Endometrium (tissue), 2 donors: ENCODE data around the gene FAM53B.

ENCODE experiments used
- FAIRE-seq: peaks from 2 replicates; lab custom pipeline; 2012; peaks lifted over from hg19 to GRCh38; lab: Jason Lieb, UNC
- donor health status: control.
- donor health status: control.

FAM53B gene

GRCh38 chr10:124609698-124610097, 134.5 kb downstream of the FAM53B start:
- no peak for FAIRE-seq

DNA sequence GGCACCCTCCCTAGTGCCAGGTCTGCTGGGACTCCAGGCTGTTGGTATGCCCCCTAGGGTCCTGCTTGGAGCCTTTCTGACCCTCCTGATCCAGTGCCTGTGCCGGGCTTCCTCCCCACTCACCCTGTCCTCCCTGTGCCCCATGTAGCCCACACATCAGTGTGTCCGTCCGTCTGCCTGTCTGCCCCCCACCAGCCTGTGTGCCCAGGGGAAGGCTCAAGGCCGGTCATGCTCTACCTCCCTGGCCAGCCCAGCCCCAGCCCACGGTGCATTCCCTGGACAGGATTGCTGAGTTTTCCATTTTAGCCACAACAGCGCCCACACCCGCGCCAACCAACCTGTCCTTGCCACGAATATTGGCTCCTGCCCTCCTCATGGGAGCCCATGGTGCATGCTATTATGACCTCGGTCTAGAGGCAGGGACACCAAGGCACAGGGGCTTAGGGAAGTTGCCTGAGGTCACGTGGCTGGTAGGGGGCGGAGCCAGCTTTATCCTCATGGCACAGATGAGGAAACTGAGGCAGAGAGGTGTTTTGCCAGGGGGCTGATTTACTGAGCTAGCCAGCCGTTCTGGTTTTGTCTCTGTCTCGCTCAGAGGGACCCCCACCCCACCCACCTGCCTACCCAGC, 136.0 kb downstream of the FAM53B start:
- FAIRE-seq: no peak

DNA sequence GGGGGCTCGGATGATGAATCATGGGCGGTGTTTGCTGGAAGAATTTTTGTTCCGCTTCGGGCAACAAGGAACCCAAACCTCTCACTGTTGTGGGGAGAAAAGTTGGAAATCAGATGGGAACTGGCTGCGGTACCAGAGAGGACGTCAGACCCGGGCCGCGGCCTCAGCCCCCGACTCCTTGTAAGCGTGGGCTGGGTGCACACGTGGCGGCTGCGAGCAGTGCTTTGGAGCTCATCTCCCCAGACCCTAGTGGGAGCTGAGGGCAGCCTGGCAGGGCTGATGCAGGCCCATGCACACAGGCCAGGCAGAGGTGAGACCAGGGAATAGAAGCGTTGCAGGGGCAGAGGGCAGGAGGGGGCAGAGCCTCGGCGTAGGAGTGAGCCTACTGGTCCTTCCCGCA, 136.5 kb downstream of the FAM53B start:
- FAIRE-seq: no peak

DNA sequence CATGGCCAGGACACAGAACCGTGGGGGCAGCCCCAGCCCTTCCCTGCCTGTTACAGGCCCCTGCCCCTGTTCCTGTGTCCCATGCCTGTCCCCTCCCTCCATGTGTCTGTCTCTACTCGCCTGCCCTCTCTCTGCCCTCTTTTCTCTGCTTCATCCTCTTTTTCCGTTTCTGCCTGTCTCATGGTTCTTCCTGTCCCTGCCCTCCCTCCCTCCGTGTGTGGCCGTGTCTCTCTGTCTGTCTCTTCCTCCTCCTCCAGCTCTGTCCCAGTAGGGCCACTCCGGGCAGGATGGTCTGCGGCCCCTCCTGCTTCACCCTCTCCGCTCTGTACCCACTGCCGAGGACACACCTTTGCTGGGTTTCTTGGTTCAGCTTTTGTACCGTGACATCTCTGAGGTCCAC, 137.4 kb downstream of the FAM53B start:
- no peak for FAIRE-seq

- FAIRE-seq: no peak
These were observed 138.0 kb downstream of the FAM53B start for GRCh38 chr10:124605856-124606812.

DNA sequence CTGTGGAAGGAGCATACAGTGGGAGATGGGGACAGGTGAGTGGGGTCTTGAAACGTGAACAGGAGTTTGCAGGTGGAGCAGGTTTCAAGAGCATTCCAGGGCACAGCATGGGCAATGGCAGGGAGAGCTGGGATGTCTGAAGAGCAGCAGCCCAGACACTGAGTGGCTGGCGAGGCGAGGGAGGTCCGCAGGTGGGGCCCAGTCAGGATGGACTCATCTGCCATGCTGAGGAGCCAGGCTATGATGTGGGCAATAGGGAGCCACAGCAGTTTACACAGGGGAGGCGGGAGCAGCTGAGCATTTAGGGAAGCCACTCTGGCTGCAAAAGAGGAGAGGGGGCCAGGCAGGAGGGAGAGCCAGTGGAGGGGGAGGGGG, 138.7 kb downstream of the FAM53B start:
- no peak for FAIRE-seq

DNA sequence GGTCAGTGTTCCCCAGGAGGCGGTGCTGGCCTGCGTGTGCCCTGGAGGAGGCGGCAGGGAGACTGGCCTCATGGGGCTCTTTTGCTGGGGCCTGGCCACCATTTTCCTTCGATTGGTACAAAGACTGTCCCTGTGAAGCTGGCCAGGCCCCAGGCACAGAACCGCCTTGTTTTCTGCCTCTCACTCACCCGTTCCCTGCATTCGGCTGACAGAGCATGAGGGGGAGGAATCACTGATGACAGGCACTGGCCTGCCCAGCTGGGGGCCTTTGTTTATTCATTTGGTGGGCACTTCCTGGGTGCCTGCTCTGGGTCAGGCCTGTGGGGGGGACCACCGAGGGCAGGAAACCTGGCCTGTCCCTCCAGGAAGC, 139.2 kb downstream of the FAM53B start:
- no peak for FAIRE-seq

DNA sequence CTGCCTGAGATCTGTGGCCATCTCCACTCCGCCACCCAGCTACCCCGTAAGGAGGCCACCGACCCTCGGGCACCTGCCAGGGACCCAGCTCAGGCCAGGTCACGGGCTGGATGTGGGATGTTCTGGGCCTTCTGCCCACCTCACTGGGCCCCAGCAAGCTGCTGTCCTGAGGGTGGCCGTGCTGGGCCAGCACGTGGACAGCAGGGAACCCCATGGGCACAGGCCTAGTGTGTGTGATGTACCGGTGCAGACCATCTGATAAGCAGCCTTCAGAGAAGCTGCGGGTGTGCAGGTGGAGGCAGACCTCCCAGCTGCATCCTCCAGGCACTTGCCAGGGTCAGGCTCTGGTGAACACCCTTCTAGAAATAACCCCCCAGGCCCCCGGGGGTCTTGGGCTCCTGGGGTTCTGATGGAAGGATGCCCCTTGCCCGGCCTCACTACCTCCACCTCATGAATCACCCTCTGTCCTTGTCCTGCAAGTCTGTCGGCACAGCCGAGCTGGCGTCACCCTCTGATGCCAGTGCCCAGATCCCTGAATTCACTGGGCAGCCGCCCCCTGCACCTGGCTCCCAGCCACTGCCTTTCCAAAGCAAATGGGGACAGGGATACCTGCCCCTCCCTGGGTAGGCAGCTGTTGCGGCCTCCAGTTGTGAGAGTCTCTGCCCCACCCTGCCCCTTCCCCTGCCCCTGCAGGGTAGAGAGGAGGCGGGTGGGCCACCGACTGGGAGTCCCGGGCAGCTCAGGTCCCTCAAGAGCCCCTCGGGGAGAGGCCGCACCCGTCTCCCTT, 139.8 kb downstream of the FAM53B start:
- FAIRE-seq: no peak

DNA sequence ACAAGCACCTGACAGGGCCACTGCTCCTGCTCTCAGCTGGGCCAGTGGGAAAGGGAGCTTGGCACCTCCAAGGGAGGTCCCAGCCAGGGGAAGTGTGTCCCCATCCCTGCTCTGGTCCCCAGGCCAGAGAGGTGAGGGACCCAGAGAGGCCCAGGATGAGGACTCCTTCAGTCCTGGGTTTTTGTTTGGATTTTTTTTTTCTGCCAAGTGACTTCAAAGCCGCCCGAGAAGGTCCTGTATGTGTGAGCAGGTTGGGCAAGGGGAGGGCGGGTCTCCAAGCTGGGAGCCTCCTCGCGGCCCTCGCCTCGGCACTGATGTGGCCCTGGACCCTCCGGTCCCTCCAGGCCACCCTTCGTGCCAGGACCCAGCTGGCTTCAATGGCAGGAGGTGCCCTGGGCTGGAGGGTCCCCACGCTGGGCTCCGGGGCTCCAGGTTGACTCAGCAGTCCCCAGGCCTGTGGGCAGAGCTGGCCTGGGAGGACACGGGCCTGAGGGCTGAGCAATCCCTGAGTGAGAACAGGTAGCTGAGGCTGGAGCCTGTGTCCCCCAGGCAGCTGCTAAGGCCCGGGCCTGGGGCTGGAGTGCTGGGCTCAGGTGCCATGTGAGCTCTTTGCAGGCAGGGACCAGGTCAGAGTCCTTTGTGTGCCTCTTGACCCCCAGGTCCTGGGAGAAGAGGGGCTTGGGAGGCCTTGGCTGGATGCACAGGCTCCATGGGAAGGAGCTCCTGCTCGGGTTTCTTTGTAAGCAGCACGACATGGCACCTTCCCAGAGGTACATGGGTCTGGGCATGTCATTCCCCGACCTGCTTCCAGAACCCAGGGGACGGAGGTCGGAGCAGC, 140.6 kb downstream of the FAM53B start:
- no peak for FAIRE-seq

DNA sequence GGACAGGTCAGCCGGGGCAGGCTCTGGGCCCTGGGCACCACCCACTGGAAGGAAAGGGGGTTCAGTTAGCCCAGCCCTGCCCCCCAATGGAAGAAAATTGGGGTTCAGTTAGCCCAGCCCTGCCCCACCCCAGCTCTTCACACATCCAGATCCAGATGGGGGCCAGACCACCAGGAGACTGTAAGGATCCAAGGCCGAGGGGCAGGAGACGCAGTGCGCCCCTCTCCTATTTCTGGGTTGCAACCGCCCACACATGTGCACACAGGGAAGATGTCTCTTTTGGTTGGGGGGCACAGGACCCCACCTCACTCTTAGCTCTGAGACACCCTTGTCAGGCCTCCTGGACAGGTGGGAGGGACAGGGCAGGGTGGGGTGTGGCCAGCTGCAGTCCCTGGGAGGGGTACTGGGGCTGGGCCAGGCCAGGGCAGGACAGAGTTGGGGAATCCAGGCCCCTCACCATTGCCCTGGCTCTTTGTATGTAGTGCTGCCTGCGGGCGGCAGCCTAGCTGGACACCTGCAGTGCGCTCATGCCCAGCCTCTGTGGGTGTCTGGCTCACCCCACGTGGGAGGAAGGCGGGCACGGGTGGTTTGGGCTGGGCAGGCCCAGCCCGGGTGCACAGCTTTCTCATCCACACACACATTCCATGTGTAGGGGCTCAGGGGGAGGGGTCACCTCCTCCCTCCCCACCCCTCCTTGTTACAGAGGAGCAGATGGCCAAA, 141.4 kb downstream of the FAM53B start:
- no peak for FAIRE-seq

DNA sequence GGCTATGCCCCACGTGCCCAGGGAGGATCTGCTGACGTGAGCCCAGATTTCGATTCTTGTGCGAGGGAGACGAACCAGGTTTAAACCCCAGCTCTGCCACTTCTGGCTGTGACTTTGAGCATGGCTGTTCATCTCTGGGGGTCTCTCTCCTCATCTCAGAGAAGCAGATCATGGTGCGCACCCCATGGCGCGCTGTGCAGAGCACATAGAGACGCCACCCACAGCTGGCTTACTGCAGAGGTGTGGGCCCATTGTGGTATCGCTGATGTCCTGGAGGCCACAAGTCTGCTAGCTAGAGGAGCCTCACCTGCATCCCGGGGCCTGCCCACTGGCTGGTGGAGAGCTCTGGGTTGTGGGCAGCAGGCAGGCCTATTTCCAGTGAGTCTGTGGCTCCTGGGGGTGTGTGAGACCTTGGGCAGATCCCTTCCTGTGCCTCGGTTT, 142.0 kb downstream of the FAM53B start:
- FAIRE-seq: no peak

DNA sequence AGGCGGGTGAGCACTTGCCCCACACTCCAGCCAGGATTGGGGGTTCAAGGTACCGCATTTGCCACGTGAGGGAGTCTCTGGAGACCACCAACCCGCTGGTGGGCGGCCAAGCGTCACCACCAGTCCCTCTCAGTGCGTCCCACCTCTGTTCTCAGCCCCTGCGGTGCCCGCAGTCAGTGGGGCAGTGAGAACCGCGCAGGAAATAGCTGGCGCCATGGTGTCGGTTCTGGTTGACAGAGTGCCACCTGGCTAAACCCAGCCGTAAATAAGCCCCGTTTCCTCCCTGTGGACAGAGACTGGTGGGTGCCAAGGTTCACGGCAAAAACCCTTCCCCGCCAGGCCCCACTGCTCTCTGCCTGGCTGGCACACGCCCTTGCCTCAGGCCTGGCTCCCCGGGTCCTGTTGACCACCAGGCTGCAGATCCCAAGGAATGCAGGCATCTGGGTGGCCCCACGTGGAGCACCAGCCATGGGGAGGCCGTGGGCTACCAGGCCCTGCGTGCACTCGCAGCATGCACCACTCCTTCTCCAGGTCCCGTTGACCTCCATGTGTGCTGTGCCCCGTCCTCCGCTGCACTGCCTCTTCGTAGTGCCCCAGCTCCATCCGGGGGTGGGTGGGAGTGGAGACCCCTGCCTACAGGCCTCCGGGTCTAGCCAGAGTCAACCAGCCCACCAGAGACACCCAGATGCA, 142.6 kb downstream of the FAM53B start:
- FAIRE-seq: no peak

DNA sequence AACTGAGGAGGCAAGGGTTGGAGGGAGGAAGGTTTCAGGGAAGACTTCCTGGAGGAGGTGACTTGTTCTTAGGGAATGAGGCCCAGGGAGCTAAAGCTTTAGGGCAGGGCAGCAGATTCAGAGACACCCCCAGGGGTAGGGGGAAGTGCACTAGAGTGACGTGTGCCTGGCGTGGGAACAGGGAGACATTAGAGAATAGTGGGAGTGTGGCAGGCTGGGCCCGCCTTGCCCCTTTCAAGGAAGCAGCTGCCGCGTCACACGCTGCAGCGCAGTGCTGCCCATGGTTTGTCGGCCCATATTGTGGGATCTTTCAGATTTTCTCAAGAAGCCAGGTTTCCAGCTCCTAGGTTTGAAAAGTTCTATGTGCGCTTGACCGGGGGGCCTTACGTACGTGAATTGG, 143.2 kb downstream of the FAM53B start:
- FAIRE-seq: no peak

- no peak for FAIRE-seq
These were observed 143.9 kb downstream of the FAM53B start for GRCh38 chr10:124600051-124600880.

DNA sequence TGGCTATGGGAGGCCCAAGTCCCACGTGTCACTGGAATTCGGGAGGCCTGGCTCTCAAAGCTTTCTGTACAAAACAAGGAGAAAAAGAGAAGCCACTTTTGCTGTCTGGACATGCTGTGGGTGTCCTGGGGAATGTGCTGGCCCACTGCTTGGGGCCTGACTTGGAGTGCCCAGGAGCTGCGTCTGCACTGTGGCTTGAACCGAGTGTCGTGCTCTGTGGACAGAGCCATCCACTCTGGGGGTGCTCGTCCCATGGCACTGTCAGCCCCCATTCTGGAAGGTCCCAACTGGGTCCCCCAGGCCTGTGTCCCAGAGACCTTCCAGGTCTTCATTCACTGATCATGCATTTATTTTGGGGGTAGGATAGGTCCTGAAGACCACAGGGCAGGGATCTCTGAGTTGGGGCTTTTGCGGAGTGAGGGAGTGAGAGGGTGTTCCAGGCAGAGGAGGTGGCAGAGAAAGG, 144.6 kb downstream of the FAM53B start:
- no peak for FAIRE-seq

GRCh38 chr10:124598773-124599587, 145.2 kb downstream of the FAM53B start:
- no peak for FAIRE-seq

DNA sequence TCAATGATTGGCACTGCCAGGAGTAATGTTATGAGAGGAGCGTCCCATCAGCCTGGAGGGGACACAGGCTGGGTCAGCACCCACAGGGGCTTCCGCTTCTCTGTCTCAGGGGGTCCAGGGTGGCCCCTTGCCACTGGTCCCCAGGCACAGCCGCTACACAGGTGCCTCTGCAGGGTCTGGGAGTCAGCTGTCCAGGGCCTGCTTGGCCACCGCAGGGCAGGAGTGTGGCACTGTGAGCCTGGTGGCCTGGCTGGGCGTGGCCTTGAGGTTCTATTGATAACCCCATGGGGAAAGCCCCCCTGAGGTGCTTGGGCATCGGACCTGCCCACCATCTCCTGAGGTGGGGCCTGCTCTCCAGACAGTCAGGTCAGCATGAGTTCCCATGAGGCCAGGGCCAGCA, 146.0 kb downstream of the FAM53B start:
- FAIRE-seq: no peak

DNA sequence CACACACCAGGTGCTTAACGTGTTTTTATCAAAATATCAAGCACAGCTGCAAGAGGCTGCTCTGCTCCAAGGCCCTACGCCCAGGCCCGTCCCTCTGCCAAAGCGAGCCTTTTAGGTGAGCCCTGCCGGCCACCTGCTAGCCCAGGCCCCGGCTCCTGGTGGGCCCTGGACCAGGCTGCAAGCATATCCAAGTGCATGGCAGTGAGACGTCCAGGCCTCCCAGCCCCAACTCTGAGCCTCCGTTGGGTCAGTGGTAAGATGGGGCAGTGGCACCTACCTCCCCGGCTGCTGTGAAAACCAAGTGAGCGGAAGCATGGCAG, 146.4 kb downstream of the FAM53B start:
- FAIRE-seq: no peak
